Stimulated activated CD4-positive, alpha-beta T cell treated with anti-CD3 and anti-CD28 coated beads, Interleukin-2, amount 100 ng/mL, for 48 hours (primary cell): ENCODE measurements around the gene GFPT2.
"Not testable (repeated sequence)": the region's sequence is repeated elsewhere in the genome, so short reads cannot be mapped to it uniquely, and the experiment has no call there.

Experiments
- DNase-seq, 2 donors: peaks; one replicate each; pipeline ENCODE4 v3.0.0-alpha.2; 2020

GFPT2 gene

GRCh38 chr5:180303226-180304015, 49.7 kb downstream of the GFPT2 start:
- DNase-seq: no peak

- DNase-seq: no peak
Measured at GRCh38 chr5:180302256-180302655, 50.9 kb downstream of the GFPT2 start.

GRCh38 chr5:180301253-180301652, 51.9 kb downstream of the GFPT2 start:
- DNase-seq: no peak

GRCh38 chr5:180299526-180299925, 53.6 kb downstream of the GFPT2 start:
- no peak for DNase-seq

- not testable (repeated sequence) for DNase-seq
Measured at GRCh38 chr5:180299014-180299413, 54.1 kb downstream of the GFPT2 start.

- DNase-seq: no peak
Measured at GRCh38 chr5:180297587-180298282, 55.4 kb downstream of the GFPT2 start.

- no peak for DNase-seq
Measured at GRCh38 chr5:180296771-180297170, 56.4 kb downstream of the GFPT2 start.

- no peak for DNase-seq
Measured at GRCh38 chr5:180294913-180295555, 58.1 kb downstream of the GFPT2 start.

GRCh38 chr5:180294411-180294810, 58.7 kb downstream of the GFPT2 start:
- no peak for DNase-seq

- DNase-seq: peak; percentile 74 to 77
Measured at GRCh38 chr5:180291943-180292831, 60.9 kb downstream of the GFPT2 start, which contains the start of gene MAPK9. TSS of gene MAPK9 (minus strand) at chr5:180292083. CDS start at chr5:180280561, 11,522 bp downstream.

- DNase-seq: no peak
Measured at GRCh38 chr5:180291234-180291940, 61.7 kb downstream of the GFPT2 start.

- no peak for DNase-seq
Measured at GRCh38 chr5:180290568-180291233, 62.4 kb downstream of the GFPT2 start.

- no peak for DNase-seq
Measured at GRCh38 chr5:180289966-180290365, 63.2 kb downstream of the GFPT2 start.

- no peak for DNase-seq
Measured at GRCh38 chr5:180289433-180289832, 63.7 kb downstream of the GFPT2 start.

GRCh38 chr5:180287868-180288267, 65.3 kb downstream of the GFPT2 start:
- DNase-seq: no peak

GRCh38 chr5:180287404-180287803, 65.7 kb downstream of the GFPT2 start:
- DNase-seq: no peak

- no peak for DNase-seq
Measured at GRCh38 chr5:180284149-180284548, 69.0 kb downstream of the GFPT2 start.

- no peak for DNase-seq
Measured at GRCh38 chr5:180283026-180283615, 70.0 kb downstream of the GFPT2 start.

GRCh38 chr5:180282281-180282680, 70.9 kb downstream of the GFPT2 start:
- no peak for DNase-seq

- DNase-seq: no peak
Measured at GRCh38 chr5:180281706-180282105, 71.4 kb downstream of the GFPT2 start.

GRCh38 chr5:180274695-180275094, 78.4 kb downstream of the GFPT2 start:
- no peak for DNase-seq
